ENCODE data around the gene PCP4.

DNA sequence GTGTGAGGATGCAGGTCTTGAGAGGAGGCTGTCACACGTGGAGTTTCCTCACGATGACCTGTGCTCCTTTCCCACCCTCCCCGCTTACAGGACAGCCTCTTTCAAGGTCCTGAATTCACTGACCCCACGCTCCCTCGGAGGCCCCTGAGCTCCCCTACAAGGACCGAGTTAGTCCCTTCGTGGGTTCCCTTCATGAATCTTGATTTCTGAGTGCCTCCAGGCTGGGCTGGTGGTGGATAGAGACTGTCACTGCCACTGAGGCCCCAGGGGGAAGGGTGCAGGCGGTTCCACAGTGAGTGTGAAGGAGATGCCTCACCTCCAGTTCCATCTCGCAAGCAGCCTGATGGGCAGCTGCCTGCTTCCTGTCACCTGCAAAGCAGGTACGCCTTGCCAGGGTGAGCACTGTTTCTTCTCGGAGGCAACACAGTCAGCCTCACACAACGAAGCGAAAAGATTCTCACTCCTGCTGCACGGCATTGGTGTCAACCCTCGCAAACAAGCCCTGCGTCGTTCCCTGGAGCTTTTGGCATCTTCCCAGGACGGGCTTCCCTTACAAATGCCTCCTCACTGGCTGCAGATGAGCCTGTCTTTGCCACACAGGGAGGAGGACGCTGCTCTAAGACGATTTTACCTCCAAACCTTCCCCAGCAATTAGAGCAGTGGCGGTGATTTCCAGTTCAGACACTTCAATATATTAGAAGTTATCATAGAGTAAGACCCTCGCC is 26.7 kb upstream of the PCP4 start:
- TF ChIP-seq EP300 (IDR thresholded peaks at IDR 0.05; ENCODE audit: borderline replicate concordance in 1 of 2, control insufficient read depth in 1 of 2, low read depth in 2 of 2, low read length in 2 of 2) (no peak), CEBPB (IDR thresholded peaks at IDR 0.05; ENCODE audit: borderline replicate concordance in 1 of 2, low read depth in 2 of 2, low read length in 2 of 2) (no peak), PAX8 (IDR thresholded peaks at IDR 0.05) (no peak)
- TF ChIP-seq, protein P1, sequence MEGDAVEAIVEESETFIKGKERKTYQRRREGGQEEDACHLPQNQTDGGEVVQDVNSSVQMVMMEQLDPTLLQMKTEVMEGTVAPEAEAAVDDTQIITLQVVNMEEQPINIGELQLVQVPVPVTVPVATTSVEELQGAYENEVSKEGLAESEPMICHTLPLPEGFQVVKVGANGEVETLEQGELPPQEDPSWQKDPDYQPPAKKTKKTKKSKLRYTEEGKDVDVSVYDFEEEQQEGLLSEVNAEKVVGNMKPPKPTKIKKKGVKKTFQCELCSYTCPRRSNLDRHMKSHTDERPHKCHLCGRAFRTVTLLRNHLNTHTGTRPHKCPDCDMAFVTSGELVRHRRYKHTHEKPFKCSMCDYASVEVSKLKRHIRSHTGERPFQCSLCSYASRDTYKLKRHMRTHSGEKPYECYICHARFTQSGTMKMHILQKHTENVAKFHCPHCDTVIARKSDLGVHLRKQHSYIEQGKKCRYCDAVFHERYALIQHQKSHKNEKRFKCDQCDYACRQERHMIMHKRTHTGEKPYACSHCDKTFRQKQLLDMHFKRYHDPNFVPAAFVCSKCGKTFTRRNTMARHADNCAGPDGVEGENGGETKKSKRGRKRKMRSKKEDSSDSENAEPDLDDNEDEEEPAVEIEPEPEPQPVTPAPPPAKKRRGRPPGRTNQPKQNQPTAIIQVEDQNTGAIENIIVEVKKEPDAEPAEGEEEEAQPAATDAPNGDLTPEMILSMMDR (IDR thresholded peaks at IDR 0.05 in 2 of 3, conservative IDR thresholded peaks at IDR 0.05 in 1 of 3; ENCODE audit: control insufficient read depth in 2 of 3, extremely low read depth in 1 of 3, insufficient read depth in 1 of 3, low read depth in 3 of 3, low read length in 3 of 3), result no peak
- TF ChIP-seq, protein P2, sequence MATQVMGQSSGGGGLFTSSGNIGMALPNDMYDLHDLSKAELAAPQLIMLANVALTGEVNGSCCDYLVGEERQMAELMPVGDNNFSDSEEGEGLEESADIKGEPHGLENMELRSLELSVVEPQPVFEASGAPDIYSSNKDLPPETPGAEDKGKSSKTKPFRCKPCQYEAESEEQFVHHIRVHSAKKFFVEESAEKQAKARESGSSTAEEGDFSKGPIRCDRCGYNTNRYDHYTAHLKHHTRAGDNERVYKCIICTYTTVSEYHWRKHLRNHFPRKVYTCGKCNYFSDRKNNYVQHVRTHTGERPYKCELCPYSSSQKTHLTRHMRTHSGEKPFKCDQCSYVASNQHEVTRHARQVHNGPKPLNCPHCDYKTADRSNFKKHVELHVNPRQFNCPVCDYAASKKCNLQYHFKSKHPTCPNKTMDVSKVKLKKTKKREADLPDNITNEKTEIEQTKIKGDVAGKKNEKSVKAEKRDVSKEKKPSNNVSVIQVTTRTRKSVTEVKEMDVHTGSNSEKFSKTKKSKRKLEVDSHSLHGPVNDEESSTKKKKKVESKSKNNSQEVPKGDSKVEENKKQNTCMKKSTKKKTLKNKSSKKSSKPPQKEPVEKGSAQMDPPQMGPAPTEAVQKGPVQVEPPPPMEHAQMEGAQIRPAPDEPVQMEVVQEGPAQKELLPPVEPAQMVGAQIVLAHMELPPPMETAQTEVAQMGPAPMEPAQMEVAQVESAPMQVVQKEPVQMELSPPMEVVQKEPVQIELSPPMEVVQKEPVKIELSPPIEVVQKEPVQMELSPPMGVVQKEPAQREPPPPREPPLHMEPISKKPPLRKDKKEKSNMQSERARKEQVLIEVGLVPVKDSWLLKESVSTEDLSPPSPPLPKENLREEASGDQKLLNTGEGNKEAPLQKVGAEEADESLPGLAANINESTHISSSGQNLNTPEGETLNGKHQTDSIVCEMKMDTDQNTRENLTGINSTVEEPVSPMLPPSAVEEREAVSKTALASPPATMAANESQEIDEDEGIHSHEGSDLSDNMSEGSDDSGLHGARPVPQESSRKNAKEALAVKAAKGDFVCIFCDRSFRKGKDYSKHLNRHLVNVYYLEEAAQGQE (IDR thresholded peaks at IDR 0.05; ENCODE audit: low read depth, low read length), result no peak
- TF ChIP-seq, protein P3, sequence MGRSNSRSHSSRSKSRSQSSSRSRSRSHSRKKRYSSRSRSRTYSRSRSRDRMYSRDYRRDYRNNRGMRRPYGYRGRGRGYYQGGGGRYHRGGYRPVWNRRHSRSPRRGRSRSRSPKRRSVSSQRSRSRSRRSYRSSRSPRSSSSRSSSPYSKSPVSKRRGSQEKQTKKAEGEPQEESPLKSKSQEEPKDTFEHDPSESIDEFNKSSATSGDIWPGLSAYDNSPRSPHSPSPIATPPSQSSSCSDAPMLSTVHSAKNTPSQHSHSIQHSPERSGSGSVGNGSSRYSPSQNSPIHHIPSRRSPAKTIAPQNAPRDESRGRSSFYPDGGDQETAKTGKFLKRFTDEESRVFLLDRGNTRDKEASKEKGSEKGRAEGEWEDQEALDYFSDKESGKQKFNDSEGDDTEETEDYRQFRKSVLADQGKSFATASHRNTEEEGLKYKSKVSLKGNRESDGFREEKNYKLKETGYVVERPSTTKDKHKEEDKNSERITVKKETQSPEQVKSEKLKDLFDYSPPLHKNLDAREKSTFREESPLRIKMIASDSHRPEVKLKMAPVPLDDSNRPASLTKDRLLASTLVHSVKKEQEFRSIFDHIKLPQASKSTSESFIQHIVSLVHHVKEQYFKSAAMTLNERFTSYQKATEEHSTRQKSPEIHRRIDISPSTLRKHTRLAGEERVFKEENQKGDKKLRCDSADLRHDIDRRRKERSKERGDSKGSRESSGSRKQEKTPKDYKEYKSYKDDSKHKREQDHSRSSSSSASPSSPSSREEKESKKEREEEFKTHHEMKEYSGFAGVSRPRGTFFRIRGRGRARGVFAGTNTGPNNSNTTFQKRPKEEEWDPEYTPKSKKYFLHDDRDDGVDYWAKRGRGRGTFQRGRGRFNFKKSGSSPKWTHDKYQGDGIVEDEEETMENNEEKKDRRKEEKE (IDR thresholded peaks at IDR 0.05), result no peak
- TF ChIP-seq, protein P4, sequence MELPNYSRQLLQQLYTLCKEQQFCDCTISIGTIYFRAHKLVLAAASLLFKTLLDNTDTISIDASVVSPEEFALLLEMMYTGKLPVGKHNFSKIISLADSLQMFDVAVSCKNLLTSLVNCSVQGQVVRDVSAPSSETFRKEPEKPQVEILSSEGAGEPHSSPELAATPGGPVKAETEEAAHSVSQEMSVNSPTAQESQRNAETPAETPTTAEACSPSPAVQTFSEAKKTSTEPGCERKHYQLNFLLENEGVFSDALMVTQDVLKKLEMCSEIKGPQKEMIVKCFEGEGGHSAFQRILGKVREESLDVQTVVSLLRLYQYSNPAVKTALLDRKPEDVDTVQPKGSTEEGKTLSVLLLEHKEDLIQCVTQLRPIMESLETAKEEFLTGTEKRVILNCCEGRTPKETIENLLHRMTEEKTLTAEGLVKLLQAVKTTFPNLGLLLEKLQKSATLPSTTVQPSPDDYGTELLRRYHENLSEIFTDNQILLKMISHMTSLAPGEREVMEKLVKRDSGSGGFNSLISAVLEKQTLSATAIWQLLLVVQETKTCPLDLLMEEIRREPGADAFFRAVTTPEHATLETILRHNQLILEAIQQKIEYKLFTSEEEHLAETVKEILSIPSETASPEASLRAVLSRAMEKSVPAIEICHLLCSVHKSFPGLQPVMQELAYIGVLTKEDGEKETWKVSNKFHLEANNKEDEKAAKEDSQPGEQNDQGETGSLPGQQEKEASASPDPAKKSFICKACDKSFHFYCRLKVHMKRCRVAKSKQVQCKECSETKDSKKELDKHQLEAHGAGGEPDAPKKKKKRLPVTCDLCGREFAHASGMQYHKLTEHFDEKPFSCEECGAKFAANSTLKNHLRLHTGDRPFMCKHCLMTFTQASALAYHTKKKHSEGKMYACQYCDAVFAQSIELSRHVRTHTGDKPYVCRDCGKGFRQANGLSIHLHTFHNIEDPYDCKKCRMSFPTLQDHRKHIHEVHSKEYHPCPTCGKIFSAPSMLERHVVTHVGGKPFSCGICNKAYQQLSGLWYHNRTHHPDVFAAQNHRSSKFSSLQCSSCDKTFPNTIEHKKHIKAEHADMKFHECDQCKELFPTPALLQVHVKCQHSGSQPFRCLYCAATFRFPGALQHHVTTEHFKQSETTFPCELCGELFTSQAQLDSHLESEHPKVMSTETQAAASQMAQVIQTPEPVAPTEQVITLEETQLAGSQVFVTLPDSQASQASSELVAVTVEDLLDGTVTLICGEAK (IDR thresholded peaks at IDR 0.05; ENCODE audit: borderline replicate concordance), result no peak
